Esophagus squamous epithelium (tissue), 4 donors: Measurements from ENCODE around the gene HIPK2.

ENCODE experiments used
- POLR2A ChIP-seq, 4 donors: fragments of 450-650 bp; IDR thresholded peaks; one replicate each; pipeline ENCODE4 v1.6.1; 2017; ENCODE audit warnings: antibody characterized with exemption in 4 of 4, mild to moderate bottlenecking in 4 of 4, moderate library complexity in 3 of 4
- TF ChIP-seq, protein P1 (sequence below), 6 experiments: fragments of 450-650 bp in 4 of 6; fragments of 200-600 bp in 2 of 6; sonication (generic) in 2 of 6; IDR thresholded peaks; one replicate each; pipeline ENCODE4 v1.5.1; 2016 to 2019; ENCODE audit warnings: antibody characterized with exemption in 6 of 6, mild to moderate bottlenecking in 4 of 6, moderate library complexity in 4 of 6

DNA sequence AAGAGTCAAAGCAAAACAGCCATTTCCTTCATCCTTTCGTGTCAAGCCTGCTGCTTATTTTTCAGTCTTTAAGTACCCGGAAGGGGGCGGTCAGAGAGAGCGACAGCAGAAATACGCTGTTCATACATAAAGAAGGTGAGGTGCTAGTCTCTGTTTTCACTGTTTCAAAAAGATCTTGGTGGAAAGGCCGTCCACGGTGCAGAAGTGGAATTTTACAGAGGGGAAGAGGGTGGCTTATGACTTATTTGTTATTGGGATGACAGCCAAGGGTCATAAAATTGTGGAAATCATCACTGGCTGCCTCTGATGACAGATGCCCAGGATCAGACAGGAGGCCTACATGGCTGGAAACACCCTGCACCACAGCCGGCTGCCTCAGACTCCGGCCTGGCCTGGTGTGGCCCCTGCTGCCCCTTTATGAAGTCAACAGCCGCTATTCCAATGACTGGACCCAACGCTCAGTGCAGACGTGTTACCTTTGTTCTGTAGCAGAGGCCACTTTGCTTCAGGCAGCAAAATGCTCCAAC lies 57.0 kb downstream of the HIPK2 start:
- TF ChIP-seq, protein P1, sequence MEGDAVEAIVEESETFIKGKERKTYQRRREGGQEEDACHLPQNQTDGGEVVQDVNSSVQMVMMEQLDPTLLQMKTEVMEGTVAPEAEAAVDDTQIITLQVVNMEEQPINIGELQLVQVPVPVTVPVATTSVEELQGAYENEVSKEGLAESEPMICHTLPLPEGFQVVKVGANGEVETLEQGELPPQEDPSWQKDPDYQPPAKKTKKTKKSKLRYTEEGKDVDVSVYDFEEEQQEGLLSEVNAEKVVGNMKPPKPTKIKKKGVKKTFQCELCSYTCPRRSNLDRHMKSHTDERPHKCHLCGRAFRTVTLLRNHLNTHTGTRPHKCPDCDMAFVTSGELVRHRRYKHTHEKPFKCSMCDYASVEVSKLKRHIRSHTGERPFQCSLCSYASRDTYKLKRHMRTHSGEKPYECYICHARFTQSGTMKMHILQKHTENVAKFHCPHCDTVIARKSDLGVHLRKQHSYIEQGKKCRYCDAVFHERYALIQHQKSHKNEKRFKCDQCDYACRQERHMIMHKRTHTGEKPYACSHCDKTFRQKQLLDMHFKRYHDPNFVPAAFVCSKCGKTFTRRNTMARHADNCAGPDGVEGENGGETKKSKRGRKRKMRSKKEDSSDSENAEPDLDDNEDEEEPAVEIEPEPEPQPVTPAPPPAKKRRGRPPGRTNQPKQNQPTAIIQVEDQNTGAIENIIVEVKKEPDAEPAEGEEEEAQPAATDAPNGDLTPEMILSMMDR (IDR thresholded peaks at IDR 0.05): peak in 1 of 6 experiments; percentile 7
- no peak for TF ChIP-seq POLR2A (IDR thresholded peaks at IDR 0.05)
